GM12892 (cell line): ENCODE data around the gene CCDC34. TPM values are rescaled to one million over a fixed set of nuclear protein-coding genes. Genes with fewer than 3 reads are reported as not detected.
A peak's percentile ranks its signal among the peaks of the same experiment; 100 is the strongest.

Experiments used
- DNase-seq: peaks from one replicate; pipeline ENCODE4 v3.0.0; 2011; ENCODE audit not compliant: insufficient read length
- FAIRE-seq: peaks from 2 replicates; lab custom pipeline; 2011; peaks lifted over from hg19 to GRCh38; lab: Jason Lieb, UNC
- POLR2A ChIP-seq: IDR thresholded peaks from 2 replicates; pipeline ENCODE4 v1.6.1; 2011; ENCODE audit warnings: low read depth, low read length, control low read depth
- POLR2AphosphoS5 ChIP-seq: IDR thresholded peaks from 2 replicates; pipeline ENCODE4 v1.6.1; 2011; ENCODE audit warnings: low read depth, low read length, control low read depth
- TAF1 ChIP-seq: IDR thresholded peaks from 2 replicates; pipeline ENCODE4 v1.6.1; 2011; ENCODE audit warnings: low read depth, mild to moderate bottlenecking, control low read depth, low read length, borderline replicate concordance
- polyA plus RNA-seq: library from polyadenylated mRNA; unstranded; fragments of >200 nt; gene quantifications from one replicate; pipeline ENCODE4 v1.2.1, GENCODE V29; 2012; ENCODE audit warnings: missing spikeins, inconsistent platforms; ENCODE audit not compliant: missing spikeins

Gene CCDC34, protein sequence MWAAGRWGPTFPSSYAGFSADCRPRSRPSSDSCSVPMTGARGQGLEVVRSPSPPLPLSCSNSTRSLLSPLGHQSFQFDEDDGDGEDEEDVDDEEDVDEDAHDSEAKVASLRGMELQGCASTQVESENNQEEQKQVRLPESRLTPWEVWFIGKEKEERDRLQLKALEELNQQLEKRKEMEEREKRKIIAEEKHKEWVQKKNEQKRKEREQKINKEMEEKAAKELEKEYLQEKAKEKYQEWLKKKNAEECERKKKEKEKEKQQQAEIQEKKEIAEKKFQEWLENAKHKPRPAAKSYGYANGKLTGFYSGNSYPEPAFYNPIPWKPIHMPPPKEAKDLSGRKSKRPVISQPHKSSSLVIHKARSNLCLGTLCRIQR
- 18.9 TPM for polyA plus RNA-seq

GRCh38 chr11:27362749-27363575 is at the start of gene CCDC34:
TSS of gene CCDC34 (minus strand) at chr11:27363215. CDS start at chr11:27363194, 21 bp downstream.
- FAIRE-seq, result peak; percentile 99
- TF ChIP-seq TAF1, result peak; percentile 62
- TF ChIP-seq POLR2AphosphoS5, result peak; percentile 54
- TF ChIP-seq POLR2A, result peak; percentile 68; the same call in 1 of the 2 replicates

DNA sequence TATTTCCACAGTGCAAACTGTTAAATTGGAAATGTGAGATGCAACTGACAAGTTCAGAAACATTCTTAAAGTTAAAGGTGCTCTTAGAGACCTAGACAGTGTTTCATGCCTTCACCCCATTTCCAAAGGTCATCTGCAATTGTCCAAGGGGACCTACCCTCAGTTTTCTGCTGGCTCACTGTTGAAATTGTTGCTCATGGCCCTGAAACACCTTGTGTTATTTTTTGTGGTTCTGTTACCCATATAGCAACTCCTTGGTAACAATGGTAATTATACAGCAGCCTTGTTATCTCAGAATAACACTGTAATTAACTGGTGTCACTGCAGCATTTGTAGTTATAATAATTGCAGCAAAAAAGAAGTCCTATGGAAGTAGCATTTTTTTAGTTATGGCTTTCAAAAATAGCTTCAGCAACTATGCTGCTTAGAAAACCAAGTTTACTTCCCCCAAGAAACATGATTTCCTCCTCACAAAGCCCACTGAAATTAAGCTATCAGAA is 49.2 kb upstream of the CCDC34 start:
- no peak for FAIRE-seq
- DNase-seq, result no peak
- TF ChIP-seq POLR2A (no peak), TAF1 (no peak), POLR2AphosphoS5 (no peak)

More at GRCh38 chr11:27362749-27363575, at the start of gene CCDC34:
- DNase-seq, result peak; percentile 70

- DNase-seq (no peak), FAIRE-seq (no peak)
- TF ChIP-seq POLR2A (no peak), POLR2AphosphoS5 (no peak), TAF1 (no peak)
Observed at GRCh38 chr11:27411328-27411727, 48.3 kb upstream of the CCDC34 start.

DNA sequence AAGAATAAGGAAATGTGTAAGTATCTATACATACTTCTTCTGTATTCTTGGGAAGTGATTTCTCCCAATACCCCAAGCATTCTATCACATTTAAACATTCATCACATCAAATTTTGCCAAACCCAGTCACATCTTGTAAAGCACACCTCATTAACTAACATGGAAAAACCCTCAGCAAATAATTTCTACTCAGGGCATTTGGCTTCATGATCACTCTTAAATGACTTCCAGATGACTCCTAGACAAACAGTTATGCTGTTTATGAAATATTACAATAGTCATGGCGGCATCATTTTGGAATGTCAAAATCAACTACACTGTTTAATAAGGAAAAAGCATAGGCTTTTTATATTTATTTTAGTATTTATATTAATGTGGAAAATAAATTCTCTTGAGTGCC is 47.3 kb upstream of the CCDC34 start:
- no peak for DNase-seq
- FAIRE-seq, result no peak
- no peak for TF ChIP-seq POLR2A
- no peak for TF ChIP-seq TAF1
- no peak for TF ChIP-seq POLR2AphosphoS5

DNA sequence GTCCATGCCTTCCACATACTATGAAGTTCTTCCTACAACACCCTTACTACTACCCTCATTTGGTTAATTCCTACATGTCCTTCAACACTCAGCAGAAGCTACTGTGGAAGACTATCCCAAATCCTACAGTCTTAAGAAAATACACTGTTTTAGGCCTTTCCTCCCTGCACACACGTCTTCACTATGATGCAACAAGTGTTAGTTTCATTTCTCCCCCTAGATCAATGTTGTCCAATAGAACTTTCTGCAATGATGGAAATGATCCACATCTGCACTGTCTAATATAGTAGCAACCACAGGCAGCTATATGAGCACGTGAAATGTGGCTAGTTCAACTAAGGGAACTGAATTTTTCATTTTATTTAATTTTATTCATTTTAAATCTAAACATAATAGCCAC is 46.7 kb upstream of the CCDC34 start:
- TF ChIP-seq TAF1 (no peak), POLR2A (no peak), POLR2AphosphoS5 (no peak)
- DNase-seq, result no peak
- no peak for FAIRE-seq

DNA sequence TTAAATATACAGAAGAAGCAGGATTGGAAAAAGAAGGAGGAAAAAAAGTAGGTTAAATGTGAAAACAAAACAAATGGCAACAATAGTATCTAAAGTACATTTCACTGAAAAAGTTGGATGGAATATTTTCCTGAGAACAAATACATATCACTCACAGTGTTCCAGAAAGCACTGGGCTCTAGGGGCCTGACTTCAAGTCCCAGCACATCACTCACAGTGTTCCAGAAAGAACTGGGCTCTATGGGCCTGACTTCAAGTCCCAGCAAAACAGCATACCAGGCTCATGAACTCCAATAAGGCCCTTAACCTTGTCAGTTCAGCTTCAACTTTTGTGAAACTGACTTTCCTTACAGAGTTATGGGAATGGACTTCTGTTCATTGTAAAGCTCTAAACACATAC is 46.0 kb upstream of the CCDC34 start:
- TF ChIP-seq TAF1, result no peak
- TF ChIP-seq POLR2AphosphoS5, result no peak
- no peak for TF ChIP-seq POLR2A
- DNase-seq (no peak), FAIRE-seq (no peak)

- FAIRE-seq (no peak), DNase-seq (no peak)
- TF ChIP-seq TAF1 (no peak), POLR2A (no peak), POLR2AphosphoS5 (no peak)
Observed at GRCh38 chr11:27408246-27408800, 45.3 kb upstream of the CCDC34 start.

GRCh38 chr11:27406498-27407354 is 43.7 kb upstream of the CCDC34 start:
- TF ChIP-seq POLR2AphosphoS5 (no peak), TAF1 (no peak), POLR2A (no peak)
- FAIRE-seq (peak; percentile 63), DNase-seq (no peak)

- FAIRE-seq, result no peak
- no peak for TF ChIP-seq TAF1
- no peak for TF ChIP-seq POLR2AphosphoS5
- TF ChIP-seq POLR2A, result no peak
Observed at GRCh38 chr11:27405134-27405533, 42.1 kb upstream of the CCDC34 start.

DNA sequence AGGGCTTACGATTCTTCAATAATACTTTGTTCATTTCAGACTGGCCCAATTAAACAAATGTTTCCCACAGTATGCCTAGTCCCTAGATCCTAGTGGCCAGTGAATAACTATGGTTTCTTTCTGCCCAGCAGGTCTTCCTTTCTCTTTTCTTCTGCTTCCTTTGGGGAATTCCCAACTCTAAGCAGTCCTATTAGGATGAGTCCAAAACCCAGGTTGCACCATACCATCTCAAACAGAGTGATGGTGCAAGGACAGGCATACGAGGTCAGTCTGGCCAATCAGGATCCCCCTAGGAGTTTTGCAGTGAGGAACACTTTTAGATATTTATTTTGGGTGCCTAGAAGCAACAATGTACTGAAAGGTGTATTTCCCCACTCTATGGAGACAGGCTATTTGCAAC is 41.4 kb upstream of the CCDC34 start:
- no peak for FAIRE-seq
- no peak for DNase-seq
- TF ChIP-seq POLR2A (no peak), TAF1 (no peak), POLR2AphosphoS5 (no peak)

More at GRCh38 chr11:27405134-27405533, 42.1 kb upstream of the CCDC34 start:
- no peak for DNase-seq

GRCh38 chr11:27403195-27403594 is 40.2 kb upstream of the CCDC34 start:
- TF ChIP-seq TAF1, result no peak
- no peak for TF ChIP-seq POLR2AphosphoS5
- no peak for TF ChIP-seq POLR2A
- DNase-seq (no peak), FAIRE-seq (no peak)
